HepG2 (cell line): Measurements from ENCODE around the gene TUBGCP3. TPM values are rescaled to one million over a fixed set of nuclear protein-coding genes. Genes with fewer than 3 reads are reported as not detected.

Source experiments
- ATAC-seq: fragments of 200-7000 bp; cut with Tn5 transposase; 3 replicates; pipeline ENCODE4 v1.9.1; 2020; ENCODE audit warnings: mild to moderate bottlenecking, moderate library complexity
- BruUV-seq: library from RNA; stranded (reverse); fragments of 400-500 nt; replicated peaks from 2 replicates; lab custom pipeline; 2021; lab: Mats Ljungman, UMichigan
- CTCF ChIA-PET: fragments of 300-600 bp; formaldehyde crosslinking; extraction: SDS; loops from one replicate; lab custom pipeline; 2021; ENCODE audit warnings: low total read pairs, inconsistent platforms, low intra/inter-chr PET ratio; lab: Yijun Ruan, JAX
- POLR2A ChIA-PET: fragments of 350-600 bp; sonication (Branson Sonifier 250); formaldehyde crosslinking; loops from one replicate; lab custom pipeline; 2020; ENCODE audit warnings: antibody characterized with exemption, inconsistent platforms; lab: Yijun Ruan, JAX
- DNase-seq: peaks from one replicate; pipeline ENCODE4 v3.0.0-alpha.2; 2015; ENCODE audit warnings: low spot score
- FAIRE-seq: peaks from 3 replicates; lab custom pipeline; 2011; peaks lifted over from hg19 to GRCh38; lab: Jason Lieb, UNC
- H2AFZ ChIP-seq: one replicate; pipeline ENCODE4 v1.6.1; 2011; ENCODE audit warnings: low read length, inconsistent platforms
- H3K27ac ChIP-seq: fragments of 300-600 bp; 3 replicates; pipeline ENCODE4 v1.8.0; 2011; ENCODE audit warnings: mixed run types, mild to moderate bottlenecking, mixed read lengths, low read length, inconsistent platforms; ENCODE audit not compliant: insufficient read depth; ENCODE audit errors: extremely low read length
- H3K27me3 ChIP-seq, 2 experiments: fragments of 200-600 bp in 1 of 2; 2 replicates in 1 of 2; 3 replicates in 1 of 2; pipeline versions ENCODE4 v1.6.0 to v1.8.0; 2011; ENCODE audit warnings: low read length in 2 of 2, mild to moderate bottlenecking in 2 of 2, moderate library complexity in 2 of 2, inconsistent platforms in 1 of 2; ENCODE audit not compliant: insufficient read depth in 2 of 2, control insufficient read depth in 1 of 2
- H3K36me3 ChIP-seq, 2 experiments: fragments of 200-600 bp in 1 of 2; replicated peaks in 1 of 2; 2 replicates in 1 of 2; 3 replicates in 1 of 2; pipeline versions ENCODE4 v1.5.1 to v1.8.0; 2011; ENCODE audit warnings: low read length in 2 of 2, inconsistent platforms in 1 of 2; ENCODE audit not compliant: insufficient read depth in 2 of 2, control insufficient read depth in 1 of 2
- H3K4me1 ChIP-seq: 2 replicates; pipeline ENCODE4 v1.5.1; 2012; ENCODE audit warnings: low read length, inconsistent platforms; ENCODE audit not compliant: insufficient read depth
- H3K4me2 ChIP-seq: 2 replicates; pipeline ENCODE4 v1.6.0; 2011; ENCODE audit warnings: low read depth, low read length, inconsistent platforms
- H3K4me3 ChIP-seq, 3 experiments: fragments of 200-600 bp in 1 of 3; sonication (generic), shearing (Covaris generic) in 1 of 3; replicated peaks in 1 of 3; 2 replicates each; pipeline ENCODE4 v1.5.1; 2011 to 2016; ENCODE audit warnings: low read length in 3 of 3, inconsistent platforms in 2 of 3, low read depth in 2 of 3, mild to moderate bottlenecking in 2 of 3, control low read depth in 1 of 3, mixed read lengths in 1 of 3; ENCODE audit not compliant: insufficient read depth in 1 of 3
- H3K79me2 ChIP-seq: one replicate; pipeline ENCODE4 v1.6.1; 2011; ENCODE audit warnings: low read length, inconsistent platforms; ENCODE audit not compliant: insufficient read depth
- H3K9ac ChIP-seq: 2 replicates; pipeline ENCODE4 v1.6.0; 2011; ENCODE audit warnings: mild to moderate bottlenecking, low read depth, low read length, inconsistent platforms; ENCODE audit not compliant: insufficient read depth
- H3K9me3 ChIP-seq: 2 replicates; pipeline ENCODE4 v1.5.1; 2012; ENCODE audit warnings: mild to moderate bottlenecking, low read length
- H4K20me1 ChIP-seq: 2 replicates; pipeline ENCODE4 v1.6.0; 2011; ENCODE audit warnings: inconsistent platforms, mild to moderate bottlenecking, low read length, moderate library complexity; ENCODE audit not compliant: insufficient read depth
- BRD4 ChIP-seq: sonication (generic); formaldehyde crosslinking; IDR thresholded peaks from 2 replicates; pipeline ENCODE4 v1.4.0; 2020; ENCODE audit warnings: missing genetic modification reagents
- CCDC6 ChIP-seq: sonication (generic); formaldehyde crosslinking; IDR thresholded peaks from 2 replicates; pipeline ENCODE4 v1.8.1; 2022; ENCODE audit warnings: mild to moderate bottlenecking, missing genetic modification reagents, moderate library complexity
- FOXM1 ChIP-seq: sonication (generic); formaldehyde crosslinking; IDR thresholded peaks from 2 replicates; pipeline ENCODE4 v1.5.0; 2020; ENCODE audit warnings: missing genetic modification reagents
- IRX3 ChIP-seq: sonication (generic); formaldehyde crosslinking; IDR thresholded peaks from 2 replicates; pipeline ENCODE4 v1.8.1; 2023; ENCODE audit warnings: mild to moderate bottlenecking, low read depth, missing genetic modification reagents, borderline replicate concordance
- MIER2 ChIP-seq: IDR thresholded peaks from 2 replicates; pipeline ENCODE4 v1.6.1; 2016; ENCODE audit warnings: missing biosample characterization, missing genetic modification reagents
- NKX3-1 ChIP-seq: sonication (generic); formaldehyde crosslinking; IDR thresholded peaks from 2 replicates; pipeline ENCODE4 v1.5.0; 2020; ENCODE audit warnings: missing genetic modification reagents
- ZNF546 ChIP-seq: sonication (generic); formaldehyde crosslinking; conservative IDR thresholded peaks from 2 replicates; pipeline ENCODE4 v1.8.1; 2023; ENCODE audit warnings: mild to moderate bottlenecking, missing genetic modification reagents
- ZNF556 ChIP-seq: sonication (generic); formaldehyde crosslinking; IDR thresholded peaks from 2 replicates; pipeline ENCODE4 v1.4.0; 2020; ENCODE audit warnings: mild to moderate bottlenecking, missing genetic modification reagents, borderline replicate concordance
- ZNF776 ChIP-seq: sonication (generic); formaldehyde crosslinking; IDR thresholded peaks from 2 replicates; pipeline ENCODE4 v1.4.0; 2020; ENCODE audit warnings: mild to moderate bottlenecking, missing genetic modification reagents
- WGBS: methylation state at CpG from one replicate; pipeline ENCODE4 v1.1.6; 2017; ENCODE audit warnings: low lambda C conversion rate; 5-methylcytosine and 5-hydroxymethylcytosine counted together
- in situ Hi-C: cut with HindIII; loops from 2 replicates; pipeline ENCODE4 v1.10.0; 2017; ENCODE audit warnings: low pct_unique_long_range_greater_than_20kb; ENCODE audit not compliant: extremely low pct_ligation_motif_present
- intact Hi-C: fragments of 100-400 bp; cut with micrococcal nuclease; formaldehyde crosslinking; loops from one replicate; pipeline ENCODE4 v1.10.0; 2022; ENCODE audit not compliant: unreplicated experiment
- polyA plus RNA-seq, 8 experiments: library from polyadenylated mRNA; depleted of rRNA in 3 of 8; stranded (reverse) in 7 of 8; unstranded in 1 of 8; fragments of >200 nt; fragmentation: Illumina TruSeq in 4 of 8; extraction: Trizol in 4 of 8; gene quantifications; 2 replicates each; pipeline versions ENCODE4 v1.2.1 to v1.2.3, GENCODE V29; 2011 to 2016; ENCODE audit warnings: low read depth in 4 of 8, missing spikeins in 1 of 8, mixed read lengths in 1 of 8; ENCODE audit not compliant: insufficient read depth in 1 of 8
- total RNA-seq, 5 experiments: library from RNA; depleted of rRNA; stranded (reverse); fragments of >200 nt; fragmentation: Illumina TruSeq; extraction: Trizol; gene quantifications; 2 replicates each; pipeline ENCODE4 v1.2.3, GENCODE V29; 2016; ENCODE audit warnings: low read depth in 1 of 5
- TF ChIP-seq, protein P1 (sequence below): sonication (generic); formaldehyde crosslinking; IDR thresholded peaks from 2 replicates; pipeline ENCODE4 v1.4.0; 2020; ENCODE audit warnings: missing genetic modification reagents
- TF ChIP-seq, protein P2 (sequence below): sonication (generic); formaldehyde crosslinking; IDR thresholded peaks from 2 replicates; pipeline ENCODE4 v1.5.1; 2020; ENCODE audit warnings: missing genetic modification reagents, mild to moderate bottlenecking, borderline replicate concordance
- TF ChIP-seq, protein P3 (sequence below): sonication (generic); formaldehyde crosslinking; IDR thresholded peaks from 2 replicates; pipeline ENCODE4; 2020; ENCODE audit warnings: missing genetic modification reagents, mild to moderate bottlenecking, borderline replicate concordance
- TF ChIP-seq, protein P4 (sequence below): sonication (generic); formaldehyde crosslinking; IDR thresholded peaks from 2 replicates; pipeline ENCODE4 v1.9.0; 2021; ENCODE audit warnings: missing genetic modification reagents, mild to moderate bottlenecking, borderline replicate concordance

Gene TUBGCP3
- total and polyA plus RNA-seq, 2 of the 13 experiments (the other 11 are each of a cell fraction or from before 2014, with no cell fraction given) = 12.6 to 15.5 TPM

DNA sequence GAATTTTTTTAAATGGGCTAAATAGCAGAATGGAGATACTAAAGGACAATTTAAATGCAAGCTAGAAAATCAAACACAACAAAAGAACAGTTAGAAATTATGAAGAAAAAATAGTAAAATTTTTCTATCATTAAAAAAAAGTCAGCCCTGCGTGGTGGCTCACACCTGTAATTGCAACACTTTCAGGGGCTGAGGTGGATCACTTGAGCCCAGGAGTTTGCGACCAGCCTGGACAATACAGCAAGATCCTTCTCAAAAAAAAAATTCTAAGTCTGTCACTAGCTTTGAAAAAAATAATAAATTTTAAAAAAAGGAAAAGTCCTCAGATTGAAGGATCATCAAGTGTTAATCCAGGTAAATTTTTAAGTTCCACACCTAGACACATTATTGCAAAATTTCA, 7.7 kb downstream of the TUBGCP3 start:
- Histone ChIP-seq H4K20me1 (no peaks in the 10 kb centered on the region; the same call in 1 of the 2 replicates), H3K36me3 (peaks cover 2 to 5% of the 10 kb centered on the region in 2 experiments; a peak in 2 of 5 replicates), H3K27me3 (no peaks in the 10 kb centered on the region), H3K4me1 (peaks cover 35% of the 10 kb centered on the region), H3K4me3 (no peak overlapping the region), H3K27ac (no peak overlapping the region), H3K9me3 (no peaks in the 10 kb centered on the region), H3K9ac (no peak overlapping the region), H3K4me2 (no peak overlapping the region), H2AFZ (no peak overlapping the region), H3K79me2 (peaks cover 88% of the 10 kb centered on the region)
- 94% methylated on average over 2 of the region's 2 CpGs for WGBS
- in situ Hi-C loops (no loop called here), intact Hi-C loops (no loop called here)
- BruUV-seq = no TSS peak
- CTCF ChIA-PET = no interaction called here
- TF ChIP-seq BRD4 = no peak
- TF ChIP-seq MIER2 (CRISPR knock-in tag) = no peak
- TF ChIP-seq ZNF776 (CRISPR knock-in tag) = no peak
- no peak for TF ChIP-seq CCDC6 (CRISPR knock-in tag)
- TF ChIP-seq NKX3-1 (CRISPR knock-in tag) = no peak
- TF ChIP-seq, protein P1, sequence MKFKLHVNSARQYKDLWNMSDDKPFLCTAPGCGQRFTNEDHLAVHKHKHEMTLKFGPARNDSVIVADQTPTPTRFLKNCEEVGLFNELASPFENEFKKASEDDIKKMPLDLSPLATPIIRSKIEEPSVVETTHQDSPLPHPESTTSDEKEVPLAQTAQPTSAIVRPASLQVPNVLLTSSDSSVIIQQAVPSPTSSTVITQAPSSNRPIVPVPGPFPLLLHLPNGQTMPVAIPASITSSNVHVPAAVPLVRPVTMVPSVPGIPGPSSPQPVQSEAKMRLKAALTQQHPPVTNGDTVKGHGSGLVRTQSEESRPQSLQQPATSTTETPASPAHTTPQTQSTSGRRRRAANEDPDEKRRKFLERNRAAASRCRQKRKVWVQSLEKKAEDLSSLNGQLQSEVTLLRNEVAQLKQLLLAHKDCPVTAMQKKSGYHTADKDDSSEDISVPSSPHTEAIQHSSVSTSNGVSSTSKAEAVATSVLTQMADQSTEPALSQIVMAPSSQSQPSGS = no peak
- TF ChIP-seq, protein P2, sequence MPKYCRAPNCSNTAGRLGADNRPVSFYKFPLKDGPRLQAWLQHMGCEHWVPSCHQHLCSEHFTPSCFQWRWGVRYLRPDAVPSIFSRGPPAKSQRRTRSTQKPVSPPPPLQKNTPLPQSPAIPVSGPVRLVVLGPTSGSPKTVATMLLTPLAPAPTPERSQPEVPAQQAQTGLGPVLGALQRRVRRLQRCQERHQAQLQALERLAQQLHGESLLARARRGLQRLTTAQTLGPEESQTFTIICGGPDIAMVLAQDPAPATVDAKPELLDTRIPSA (CRISPR knock-in tag) = no peak
- TF ChIP-seq, protein P3, sequence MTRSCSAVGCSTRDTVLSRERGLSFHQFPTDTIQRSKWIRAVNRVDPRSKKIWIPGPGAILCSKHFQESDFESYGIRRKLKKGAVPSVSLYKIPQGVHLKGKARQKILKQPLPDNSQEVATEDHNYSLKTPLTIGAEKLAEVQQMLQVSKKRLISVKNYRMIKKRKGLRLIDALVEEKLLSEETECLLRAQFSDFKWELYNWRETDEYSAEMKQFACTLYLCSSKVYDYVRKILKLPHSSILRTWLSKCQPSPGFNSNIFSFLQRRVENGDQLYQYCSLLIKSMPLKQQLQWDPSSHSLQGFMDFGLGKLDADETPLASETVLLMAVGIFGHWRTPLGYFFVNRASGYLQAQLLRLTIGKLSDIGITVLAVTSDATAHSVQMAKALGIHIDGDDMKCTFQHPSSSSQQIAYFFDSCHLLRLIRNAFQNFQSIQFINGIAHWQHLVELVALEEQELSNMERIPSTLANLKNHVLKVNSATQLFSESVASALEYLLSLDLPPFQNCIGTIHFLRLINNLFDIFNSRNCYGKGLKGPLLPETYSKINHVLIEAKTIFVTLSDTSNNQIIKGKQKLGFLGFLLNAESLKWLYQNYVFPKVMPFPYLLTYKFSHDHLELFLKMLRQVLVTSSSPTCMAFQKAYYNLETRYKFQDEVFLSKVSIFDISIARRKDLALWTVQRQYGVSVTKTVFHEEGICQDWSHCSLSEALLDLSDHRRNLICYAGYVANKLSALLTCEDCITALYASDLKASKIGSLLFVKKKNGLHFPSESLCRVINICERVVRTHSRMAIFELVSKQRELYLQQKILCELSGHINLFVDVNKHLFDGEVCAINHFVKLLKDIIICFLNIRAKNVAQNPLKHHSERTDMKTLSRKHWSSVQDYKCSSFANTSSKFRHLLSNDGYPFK (CRISPR knock-in tag) = no peak
- no peak for TF ChIP-seq IRX3 (CRISPR knock-in tag)
- no peak for TF ChIP-seq ZNF546 (CRISPR knock-in tag)
- TF ChIP-seq FOXM1 (CRISPR knock-in tag) = no peak
- no peak for TF ChIP-seq ZNF556 (CRISPR knock-in tag)
- TF ChIP-seq, protein P4, sequence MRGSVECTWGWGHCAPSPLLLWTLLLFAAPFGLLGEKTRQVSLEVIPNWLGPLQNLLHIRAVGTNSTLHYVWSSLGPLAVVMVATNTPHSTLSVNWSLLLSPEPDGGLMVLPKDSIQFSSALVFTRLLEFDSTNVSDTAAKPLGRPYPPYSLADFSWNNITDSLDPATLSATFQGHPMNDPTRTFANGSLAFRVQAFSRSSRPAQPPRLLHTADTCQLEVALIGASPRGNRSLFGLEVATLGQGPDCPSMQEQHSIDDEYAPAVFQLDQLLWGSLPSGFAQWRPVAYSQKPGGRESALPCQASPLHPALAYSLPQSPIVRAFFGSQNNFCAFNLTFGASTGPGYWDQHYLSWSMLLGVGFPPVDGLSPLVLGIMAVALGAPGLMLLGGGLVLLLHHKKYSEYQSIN (CRISPR knock-in tag) = no peak
- DNase-seq = no peak
- POLR2A ChIA-PET = no interaction called here
- ATAC-seq = no peak
- no peak for FAIRE-seq
